Thyroid gland (tissue), 4 donors: ENCODE measurements around the gene EVC.

Experiments
- POLR2A ChIP-seq, 2 donors: fragments of 450-650 bp; IDR thresholded peaks; one replicate each; pipeline ENCODE4 v1.6.1; 2017; ENCODE audit warnings: antibody characterized with exemption in 2 of 2, mild to moderate bottlenecking in 2 of 2, moderate library complexity in 1 of 2
- TF ChIP-seq, protein P1 (sequence below), 6 experiments: fragments of 200-600 bp in 3 of 6; fragments of 450-650 bp in 3 of 6; sonication (generic) in 3 of 6; IDR thresholded peaks; one replicate each; pipeline ENCODE4 v1.5.1; 2016 to 2019; ENCODE audit warnings: antibody characterized with exemption in 6 of 6, mild to moderate bottlenecking in 2 of 6, inconsistent platforms in 1 of 6, moderate library complexity in 1 of 6

DNA sequence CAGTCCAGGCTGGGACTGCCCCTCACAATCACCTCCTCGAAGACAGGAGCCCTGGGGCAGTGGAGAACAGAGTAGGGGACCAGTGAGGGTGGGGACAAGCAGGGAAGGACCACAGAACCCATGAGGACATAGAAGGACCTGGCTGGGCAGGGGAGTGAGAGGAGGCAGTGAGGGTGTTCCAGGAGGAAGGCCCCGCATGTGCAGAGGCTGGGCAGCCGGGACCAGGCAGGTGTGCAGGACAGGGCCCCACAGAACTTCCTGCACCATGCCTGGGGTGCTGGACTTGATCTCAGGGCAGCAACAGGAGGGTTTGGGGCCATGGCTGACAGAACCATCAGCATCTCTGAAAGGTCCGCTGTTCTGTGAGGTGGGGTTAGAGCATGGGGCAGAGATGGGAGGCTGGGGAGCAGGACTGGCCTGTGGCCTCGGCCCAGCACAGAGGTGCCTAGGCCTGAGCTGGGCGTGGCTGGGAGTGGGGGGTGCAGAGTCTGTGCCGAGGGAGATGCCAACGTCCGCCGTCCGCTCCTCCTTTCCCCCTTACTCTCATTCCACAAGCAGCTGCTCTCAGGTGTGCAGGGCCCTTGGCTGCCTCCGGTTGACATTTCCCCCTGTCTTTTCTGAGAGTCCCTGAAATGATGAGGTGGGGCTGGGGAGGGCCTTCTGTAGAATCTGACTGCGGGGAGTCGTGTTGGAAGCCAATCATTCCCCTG lies 40.8 kb downstream of the EVC start:
- TF ChIP-seq, protein P1, sequence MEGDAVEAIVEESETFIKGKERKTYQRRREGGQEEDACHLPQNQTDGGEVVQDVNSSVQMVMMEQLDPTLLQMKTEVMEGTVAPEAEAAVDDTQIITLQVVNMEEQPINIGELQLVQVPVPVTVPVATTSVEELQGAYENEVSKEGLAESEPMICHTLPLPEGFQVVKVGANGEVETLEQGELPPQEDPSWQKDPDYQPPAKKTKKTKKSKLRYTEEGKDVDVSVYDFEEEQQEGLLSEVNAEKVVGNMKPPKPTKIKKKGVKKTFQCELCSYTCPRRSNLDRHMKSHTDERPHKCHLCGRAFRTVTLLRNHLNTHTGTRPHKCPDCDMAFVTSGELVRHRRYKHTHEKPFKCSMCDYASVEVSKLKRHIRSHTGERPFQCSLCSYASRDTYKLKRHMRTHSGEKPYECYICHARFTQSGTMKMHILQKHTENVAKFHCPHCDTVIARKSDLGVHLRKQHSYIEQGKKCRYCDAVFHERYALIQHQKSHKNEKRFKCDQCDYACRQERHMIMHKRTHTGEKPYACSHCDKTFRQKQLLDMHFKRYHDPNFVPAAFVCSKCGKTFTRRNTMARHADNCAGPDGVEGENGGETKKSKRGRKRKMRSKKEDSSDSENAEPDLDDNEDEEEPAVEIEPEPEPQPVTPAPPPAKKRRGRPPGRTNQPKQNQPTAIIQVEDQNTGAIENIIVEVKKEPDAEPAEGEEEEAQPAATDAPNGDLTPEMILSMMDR (IDR thresholded peaks at IDR 0.05): no peak
- TF ChIP-seq POLR2A (IDR thresholded peaks at IDR 0.05): no peak
